NT2/D1 (cell line): ENCODE results near the gene GCGR.

Source experiments
- SUZ12 ChIP-seq: IDR thresholded peaks from 2 replicates; pipeline ENCODE4 v1.6.1; 2011; ENCODE audit not compliant: insufficient read length, insufficient read depth; ENCODE audit errors: extremely low read depth
- YY1 ChIP-seq: IDR thresholded peaks from 2 replicates; pipeline ENCODE4 v1.6.1; 2011; ENCODE audit not compliant: insufficient read length, insufficient read depth
- ZNF274 ChIP-seq: IDR thresholded peaks from 2 replicates; pipeline ENCODE4 v1.6.1; 2011; ENCODE audit warnings: mild to moderate bottlenecking, low read depth, low read length

GRCh38 chr17:81805707-81806460, 1.9 kb downstream of the GCGR start:
- TF ChIP-seq ZNF274 (no peak), YY1 (no peak), SUZ12 (no peak)
